Suprapubic skin (tissue), 4 donors: ENCODE data around the gene EYS.

Experiments used
- CTCF ChIP-seq, 2 donors: fragments of 200-600 bp in 1 of 2; fragments of 450-650 bp in 1 of 2; sonication (generic) in 1 of 2; IDR thresholded peaks; one replicate each; pipeline ENCODE4 v1.5.1; 2016 to 2019; ENCODE audit warnings: antibody characterized with exemption in 2 of 2, mild to moderate bottlenecking in 1 of 2, moderate library complexity in 1 of 2
- EP300 ChIP-seq: sonication (generic); formaldehyde crosslinking; IDR thresholded peaks from one replicate; pipeline ENCODE4 v1.6.1; 2017; ENCODE audit warnings: antibody characterized with exemption
- POLR2A ChIP-seq, 2 donors: fragments of 450-650 bp; IDR thresholded peaks; one replicate each; pipeline ENCODE4 v1.6.1; 2017; ENCODE audit warnings: antibody characterized with exemption in 2 of 2, mild to moderate bottlenecking in 2 of 2, moderate library complexity in 2 of 2
- POLR2AphosphoS5 ChIP-seq, 3 donors: sonication (generic); formaldehyde crosslinking; IDR thresholded peaks; one replicate each; pipeline ENCODE4 v1.6.1; 2017; ENCODE audit warnings: antibody characterized with exemption in 3 of 3

- TF ChIP-seq CTCF (IDR thresholded peaks at IDR 0.05) (no peak), POLR2A (IDR thresholded peaks at IDR 0.05) (no peak), POLR2AphosphoS5 (IDR thresholded peaks at IDR 0.05) (no peak), EP300 (no peak)
Measured at GRCh38 chr6:64694356-64694755, 1012.7 kb downstream of the EYS start.
